ENCODE measurements around the gene ALG1L2.
A peak's percentile ranks its signal among the peaks of the same experiment; 100 is the strongest.
"Not testable (repeated sequence)": the region's sequence is repeated elsewhere in the genome, so short reads cannot be mapped to it uniquely, and the experiment has no call there.

The ALG1L2 gene

GRCh38 chr3:130059162-130059561 lies 22.5 kb upstream of the ALG1L2 start:
- Histone ChIP-seq H3K4me3 (ENCODE audit: low read length) (peak overlapping the region; percentile 13; the same call in 1 of the 2 replicates), H3K27ac (ENCODE audit: low read depth, low read length) (0 out of 2 replicates have a peak overlapping the region, but pooled peaks have one; percentile 13)
- H3K9me3 ChIP-seq (ENCODE audit: insufficient read depth, low read depth, low read length); H3K27me3 ChIP-seq (ENCODE audit: insufficient read depth, low read length); H3K36me3 ChIP-seq (ENCODE audit: insufficient read depth, low read length); H3K4me1 ChIP-seq (ENCODE audit: insufficient read depth, low read length); H3K9ac ChIP-seq (ENCODE audit: low read depth, low read length): not testable (repeated sequence)
- 32% methylated on average over 1 of the region's 1 CpG for WGBS

GRCh38 chr3:130073582-130073981 lies 8.0 kb upstream of the ALG1L2 start:
- H3K27me3 ChIP-seq (ENCODE audit: insufficient read depth, low read length), result no peaks in the 10 kb centered on the region
- no peak overlapping the region for H3K4me3 ChIP-seq (ENCODE audit: low read length)
- H3K9me3 ChIP-seq (ENCODE audit: insufficient read depth, low read depth, low read length), result no peaks in the 10 kb centered on the region
- H3K4me1 ChIP-seq (ENCODE audit: insufficient read depth, low read length), result no peaks in the 10 kb centered on the region
- no peak overlapping the region for H3K27ac ChIP-seq (ENCODE audit: low read depth, low read length)
- H3K9ac ChIP-seq (ENCODE audit: low read depth, low read length), result no peak overlapping the region
- H3K36me3 ChIP-seq (ENCODE audit: insufficient read depth, low read length), result no peaks in the 10 kb centered on the region
- 93% methylated on average over 4 of the region's 4 CpGs for WGBS

GRCh38 chr3:130077636-130078035 lies 4.0 kb upstream of the ALG1L2 start:
- Histone ChIP-seq H3K27me3 (ENCODE audit: insufficient read depth, low read length) (no peaks in the 10 kb centered on the region), H3K9me3 (ENCODE audit: insufficient read depth, low read depth, low read length) (no peaks in the 10 kb centered on the region), H3K36me3 (ENCODE audit: insufficient read depth, low read length) (no peaks in the 10 kb centered on the region), H3K4me1 (ENCODE audit: insufficient read depth, low read length) (no peaks in the 10 kb centered on the region), H3K9ac (ENCODE audit: low read depth, low read length) (no peak overlapping the region), H3K27ac (ENCODE audit: low read depth, low read length) (no peak overlapping the region), H3K4me3 (ENCODE audit: low read length) (no peak overlapping the region)
- 95% methylated on average over 7 of the region's 7 CpGs for WGBS

- not testable (repeated sequence) for H3K36me3 ChIP-seq (ENCODE audit: insufficient read depth, low read length); H3K4me1 ChIP-seq (ENCODE audit: insufficient read depth, low read length); H3K27ac ChIP-seq (ENCODE audit: low read depth, low read length); H3K9ac ChIP-seq (ENCODE audit: low read depth, low read length); H3K9me3 ChIP-seq (ENCODE audit: insufficient read depth, low read depth, low read length); H3K27me3 ChIP-seq (ENCODE audit: insufficient read depth, low read length); H3K4me3 ChIP-seq (ENCODE audit: low read length)
- 92% methylated on average over 7 of the region's 7 CpGs for WGBS
These were observed 1.9 kb downstream of the ALG1L2 start for GRCh38 chr3:130083363-130084090.

GRCh38 chr3:130084436-130084980 lies 2.9 kb downstream of the ALG1L2 start:
- Histone ChIP-seq H3K9ac (ENCODE audit: low read depth, low read length) (no peak overlapping the region), H3K27ac (ENCODE audit: low read depth, low read length) (no peak overlapping the region), H3K4me3 (ENCODE audit: low read length) (no peak overlapping the region), H3K4me1 (ENCODE audit: insufficient read depth, low read length) (no peaks in the 10 kb centered on the region), H3K27me3 (ENCODE audit: insufficient read depth, low read length) (no peaks in the 10 kb centered on the region), H3K9me3 (ENCODE audit: insufficient read depth, low read depth, low read length) (no peaks in the 10 kb centered on the region), H3K36me3 (ENCODE audit: insufficient read depth, low read length) (no peaks in the 10 kb centered on the region)
- 44% methylated on average over 4 of the region's 5 CpGs for WGBS

- Histone ChIP-seq H3K9ac (ENCODE audit: low read depth, low read length) (no peak overlapping the region), H3K27ac (ENCODE audit: low read depth, low read length) (no peak overlapping the region), H3K4me1 (ENCODE audit: insufficient read depth, low read length) (no peaks in the 10 kb centered on the region), H3K9me3 (ENCODE audit: insufficient read depth, low read depth, low read length) (no peaks in the 10 kb centered on the region), H3K27me3 (ENCODE audit: insufficient read depth, low read length) (no peaks in the 10 kb centered on the region), H3K4me3 (ENCODE audit: low read length) (no peak overlapping the region), H3K36me3 (ENCODE audit: insufficient read depth, low read length) (no peaks in the 10 kb centered on the region)
- 54% methylated on average over 5 of the region's 6 CpGs for WGBS
These were observed 4.2 kb downstream of the ALG1L2 start for GRCh38 chr3:130085881-130086280.

- H3K4me1 ChIP-seq (ENCODE audit: insufficient read depth, low read length); H3K4me3 ChIP-seq (ENCODE audit: low read length): not testable (repeated sequence)
- 77% methylated on average over 2 of the region's 2 CpGs for WGBS
These were observed 5.0 kb downstream of the ALG1L2 start for GRCh38 chr3:130086628-130087027.

GRCh38 chr3:130088061-130088460 lies 6.4 kb downstream of the ALG1L2 start:
- no peaks in the 10 kb centered on the region for H3K9me3 ChIP-seq (ENCODE audit: insufficient read depth, low read depth, low read length)
- H3K4me1 ChIP-seq (ENCODE audit: insufficient read depth, low read length), result no peaks in the 10 kb centered on the region
- no peak overlapping the region for H3K27ac ChIP-seq (ENCODE audit: low read depth, low read length)
- H3K36me3 ChIP-seq (ENCODE audit: insufficient read depth, low read length), result no peaks in the 10 kb centered on the region
- no peak overlapping the region for H3K4me3 ChIP-seq (ENCODE audit: low read length)
- no peak overlapping the region for H3K9ac ChIP-seq (ENCODE audit: low read depth, low read length)
- H3K27me3 ChIP-seq (ENCODE audit: insufficient read depth, low read length), result no peaks in the 10 kb centered on the region
- WGBS, result 72% methylated on average over 4 of the region's 4 CpGs

More at GRCh38 chr3:130086628-130087027, 5.0 kb downstream of the ALG1L2 start:
- not testable (repeated sequence) for H3K9me3 ChIP-seq (ENCODE audit: insufficient read depth, low read depth, low read length); H3K27ac ChIP-seq (ENCODE audit: low read depth, low read length); H3K27me3 ChIP-seq (ENCODE audit: insufficient read depth, low read length); H3K9ac ChIP-seq (ENCODE audit: low read depth, low read length); H3K36me3 ChIP-seq (ENCODE audit: insufficient read depth, low read length)

GRCh38 chr3:130090681-130091080 lies 9.1 kb downstream of the ALG1L2 start:
- not testable (repeated sequence) for H3K4me1 ChIP-seq (ENCODE audit: insufficient read depth, low read length)
- 36% methylated on average over 2 of the region's 3 CpGs for WGBS

GRCh38 chr3:130091958-130092357 lies 10.3 kb downstream of the ALG1L2 start:
- no peak overlapping the region for H3K4me3 ChIP-seq (ENCODE audit: low read length)
- WGBS, result 95% methylated on average over 14 of the region's 14 CpGs
- H3K36me3 ChIP-seq (ENCODE audit: insufficient read depth, low read length), result no peaks in the 10 kb centered on the region
- H3K4me1 ChIP-seq (ENCODE audit: insufficient read depth, low read length), result no peaks in the 10 kb centered on the region
- H3K9ac ChIP-seq (ENCODE audit: low read depth, low read length), result no peak overlapping the region
- no peak overlapping the region for H3K27ac ChIP-seq (ENCODE audit: low read depth, low read length)
- H3K9me3 ChIP-seq (ENCODE audit: insufficient read depth, low read depth, low read length), result no peaks in the 10 kb centered on the region
- no peaks in the 10 kb centered on the region for H3K27me3 ChIP-seq (ENCODE audit: insufficient read depth, low read length)

More at GRCh38 chr3:130090681-130091080, 9.1 kb downstream of the ALG1L2 start:
- H3K4me3 ChIP-seq (ENCODE audit: low read length); H3K27ac ChIP-seq (ENCODE audit: low read depth, low read length); H3K36me3 ChIP-seq (ENCODE audit: insufficient read depth, low read length); H3K9me3 ChIP-seq (ENCODE audit: insufficient read depth, low read depth, low read length); H3K9ac ChIP-seq (ENCODE audit: low read depth, low read length); H3K27me3 ChIP-seq (ENCODE audit: insufficient read depth, low read length): not testable (repeated sequence)

- Histone ChIP-seq H3K27ac (ENCODE audit: low read depth, low read length) (no peak overlapping the region), H3K27me3 (ENCODE audit: insufficient read depth, low read length) (no peaks in the 10 kb centered on the region), H3K9me3 (ENCODE audit: insufficient read depth, low read depth, low read length) (no peaks in the 10 kb centered on the region), H3K9ac (ENCODE audit: low read depth, low read length) (no peak overlapping the region), H3K4me3 (ENCODE audit: low read length) (no peak overlapping the region), H3K36me3 (ENCODE audit: insufficient read depth, low read length) (no peaks in the 10 kb centered on the region), H3K4me1 (ENCODE audit: insufficient read depth, low read length) (no peaks in the 10 kb centered on the region)
- 87% methylated on average over 15 of the region's 16 CpGs for WGBS
These were observed 12.2 kb downstream of the ALG1L2 start for GRCh38 chr3:130093741-130094391.

Data from HUES64 (cell line).